Thymus (tissue), 11 donors: ENCODE data around the gene SMNDC1. TPM values are rescaled to one million over a fixed set of nuclear protein-coding genes. Genes with fewer than 3 reads are reported as not detected.

Experiments
- DNase-seq, 9 donors: peaks; one replicate each; pipeline ENCODE4 v3.0.0-alpha.2; 2013; ENCODE audit warnings: low spot score in 9 of 9, low read depth in 6 of 9, missing footprints in 1 of 9
- H3K27ac ChIP-seq, 2 donors: one replicate each; pipeline ENCODE4 v1.5.1; 2013; ENCODE audit warnings: control low read depth in 1 of 2, low read depth in 1 of 2, low read length in 1 of 2, mild to moderate bottlenecking in 1 of 2, moderate library complexity in 1 of 2
- H3K27me3 ChIP-seq, 2 donors: one replicate each; pipeline ENCODE4 v1.5.1; 2013; ENCODE audit warnings: low read length in 1 of 2; ENCODE audit not compliant: control insufficient read depth in 2 of 2, insufficient read depth in 1 of 2
- H3K36me3 ChIP-seq, 2 donors: one replicate each; pipeline ENCODE4 v1.5.1; 2013; ENCODE audit warnings: low read length in 1 of 2, mild to moderate bottlenecking in 1 of 2, moderate library complexity in 1 of 2; ENCODE audit not compliant: control insufficient read depth in 2 of 2, insufficient read depth in 2 of 2
- H3K4me1 ChIP-seq, 2 donors: one replicate each; pipeline ENCODE4 v1.5.1; 2013; ENCODE audit warnings: low read length in 2 of 2; ENCODE audit not compliant: control insufficient read depth in 2 of 2, insufficient read depth in 2 of 2
- H3K4me3 ChIP-seq, 2 donors: one replicate each; pipeline ENCODE4 v1.5.1; 2013; ENCODE audit warnings: low read length in 2 of 2, control low read depth in 1 of 2, mild to moderate bottlenecking in 1 of 2
- H3K9me3 ChIP-seq, 2 donors: one replicate each; pipeline ENCODE4 v1.5.1; 2013; ENCODE audit warnings: low read length in 1 of 2, mild to moderate bottlenecking in 1 of 2; ENCODE audit not compliant: control insufficient read depth in 2 of 2, insufficient read depth in 1 of 2
- WGBS: extraction: QIAGEN DNeasy Blood & Tissue Kit; methylation state at CpG from one replicate; pipeline ENCODE4 v1.1.7; 2013; 5-methylcytosine and 5-hydroxymethylcytosine counted together
- polyA plus RNA-seq: library from polyadenylated mRNA; stranded (reverse); fragments of 200-250 nt; gene quantifications from one replicate; pipeline ENCODE4 v1.2.3, GENCODE V29; 2013
- total RNA-seq: library from RNA; stranded (reverse); fragments of 120-200 nt; gene quantifications from one replicate; pipeline ENCODE4 v1.2.4, GENCODE V29; 2013
- donor health status: healthy.

Gene SMNDC1
- total and polyA plus RNA-seq, 2 donors, result 8.1 to 23.7 TPM

DNA sequence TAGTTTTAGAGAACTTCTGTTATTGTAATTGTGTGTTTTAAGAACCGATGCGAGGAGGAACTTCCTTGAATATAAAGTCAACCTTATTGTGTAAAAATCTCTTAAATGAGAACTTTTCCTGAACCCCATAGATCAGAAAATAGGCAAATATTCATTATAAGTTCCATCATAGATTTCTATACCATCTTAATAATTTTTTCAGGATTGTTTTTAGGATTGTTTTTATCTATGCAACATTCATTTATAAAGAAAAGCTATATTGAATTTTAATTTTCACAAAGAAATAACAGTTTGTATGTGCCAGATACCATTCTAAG lies 1.7 kb upstream of the SMNDC1 start:
- 4% methylated on average over 2 of the region's 2 CpGs for WGBS
- H3K27ac ChIP-seq, result peak overlapping the region in 1 of 2 donors; percentile 93

DNA sequence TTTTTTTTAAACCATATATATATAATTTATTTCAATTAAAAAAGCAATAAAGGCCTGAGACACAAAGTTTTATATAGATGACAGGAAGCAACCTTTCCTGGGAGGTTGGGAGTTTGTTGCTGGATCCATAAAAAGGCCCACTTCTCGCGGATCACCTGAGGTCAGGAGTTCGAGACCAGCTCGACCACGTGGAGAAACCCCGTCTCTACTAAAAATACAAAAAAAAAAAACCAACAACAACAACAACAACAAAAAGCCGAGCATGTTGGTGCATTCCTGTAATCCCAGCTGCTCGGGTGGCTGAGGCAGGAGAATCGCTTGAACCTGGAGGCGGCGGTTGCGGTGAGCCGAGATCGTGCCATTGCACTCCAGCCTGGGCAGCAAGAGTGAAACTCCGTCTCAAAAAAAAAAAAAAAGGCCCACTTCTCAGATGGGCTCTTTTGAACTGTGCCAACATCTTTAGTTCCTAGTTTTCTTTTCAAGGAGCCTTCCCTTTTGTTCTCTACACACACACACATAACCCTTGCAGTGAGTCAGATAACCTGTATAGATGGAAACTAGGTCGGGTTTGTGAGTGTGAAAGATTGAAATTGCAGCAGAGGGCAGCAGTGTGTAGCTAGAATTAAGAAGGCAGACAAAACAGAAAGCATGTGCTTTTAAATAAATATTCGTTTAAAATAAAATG lies 1.2 kb upstream of the SMNDC1 start:
- peak overlapping the region in 1 of 2 donors; percentile 93 for H3K27ac ChIP-seq
- H3K27me3 ChIP-seq, result no peaks in the 10 kb centered on the region
- peak in 8 of 9 donors; percentile 63 to 91 (median 76) for DNase-seq
- WGBS, result 75% methylated on average over 17 of the region's 17 CpGs
- H3K36me3 ChIP-seq, result peaks cover 7 to 21% of the 10 kb centered on the region in 2 donors
- no peak overlapping the region for H3K4me3 ChIP-seq
- peaks cover 0 to 1% of the 10 kb centered on the region in 2 donors for H3K9me3 ChIP-seq
- H3K4me1 ChIP-seq, result peaks cover 5 to 9% of the 10 kb centered on the region in 2 donors

More for the DNA sequence above, 1.7 kb upstream of the SMNDC1 start:
- Histone ChIP-seq H3K4me3 (no peak overlapping the region), H3K36me3 (peaks cover 7 to 16% of the 10 kb centered on the region in 2 donors), H3K4me1 (peaks cover 5 to 12% of the 10 kb centered on the region in 2 donors), H3K27me3 (no peaks in the 10 kb centered on the region), H3K9me3 (peaks cover 0 to 1% of the 10 kb centered on the region in 2 donors)
- no peak for DNase-seq

DNA sequence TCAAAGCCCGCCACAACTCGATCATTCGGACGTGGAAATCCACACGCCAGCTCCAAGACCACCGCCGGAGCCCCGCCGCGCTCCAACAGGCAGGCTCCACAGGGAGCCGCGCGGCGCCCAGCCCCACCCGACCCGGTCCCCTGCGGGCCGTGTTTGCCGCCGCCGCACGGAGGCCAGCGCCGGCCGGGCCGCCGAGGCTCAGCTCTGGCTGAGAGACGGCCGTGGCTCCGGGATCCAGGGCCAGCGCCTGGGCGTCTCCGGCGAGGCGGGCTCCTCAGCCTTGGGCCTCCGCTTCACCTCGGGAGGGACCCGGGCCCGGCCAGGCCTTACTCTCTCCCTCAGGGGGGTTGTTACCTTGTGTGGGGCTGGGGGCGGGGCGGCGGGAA lies 333 bp downstream of the SMNDC1 start:
- H3K27me3 ChIP-seq, result no peaks in the 10 kb centered on the region
- peaks cover 11 to 34% of the 10 kb centered on the region in 2 donors for H3K36me3 ChIP-seq
- H3K4me1 ChIP-seq, result peaks cover 5 to 9% of the 10 kb centered on the region in 2 donors
- peaks cover 0 to 1% of the 10 kb centered on the region in 2 donors for H3K9me3 ChIP-seq
- under 1% methylated on average over 42 of the region's 42 CpGs for WGBS
- H3K27ac ChIP-seq, result peak overlapping the region; percentile 87 to 93
- no peak for DNase-seq
- H3K4me3 ChIP-seq, result peak overlapping the region; percentile 76 to 89

DNA sequence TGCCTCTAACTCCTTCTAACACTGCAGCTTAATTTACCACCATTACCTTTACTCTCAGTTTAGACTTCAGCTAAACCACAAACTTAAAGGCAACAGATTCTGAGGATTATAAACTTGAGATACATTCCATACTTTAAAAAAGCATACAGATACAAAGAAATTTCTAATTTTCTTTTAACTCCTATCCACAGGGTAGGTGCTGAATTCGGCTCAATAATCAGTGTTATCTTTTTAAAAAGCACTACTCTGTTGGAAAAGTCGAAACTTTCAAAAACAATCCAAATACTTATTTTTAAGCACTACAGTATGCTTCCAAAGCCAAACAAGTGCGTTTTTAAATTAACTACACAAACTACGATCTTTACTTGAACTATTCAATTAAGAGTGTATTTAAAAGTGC lies 1.0 kb downstream of the SMNDC1 start:
- H3K27me3 ChIP-seq, result no peaks in the 10 kb centered on the region
- H3K27ac ChIP-seq, result no peak overlapping the region
- H3K4me3 ChIP-seq, result peak overlapping the region; percentile 76 to 89
- peaks cover 5 to 9% of the 10 kb centered on the region in 2 donors for H3K4me1 ChIP-seq
- H3K9me3 ChIP-seq, result peaks cover 0 to 1% of the 10 kb centered on the region in 2 donors
- peaks cover 11 to 41% of the 10 kb centered on the region in 2 donors for H3K36me3 ChIP-seq
- WGBS, result 20% methylated on average over 4 of the region's 4 CpGs
- peak in 1 of 9 donors; percentile 22 for DNase-seq

DNA sequence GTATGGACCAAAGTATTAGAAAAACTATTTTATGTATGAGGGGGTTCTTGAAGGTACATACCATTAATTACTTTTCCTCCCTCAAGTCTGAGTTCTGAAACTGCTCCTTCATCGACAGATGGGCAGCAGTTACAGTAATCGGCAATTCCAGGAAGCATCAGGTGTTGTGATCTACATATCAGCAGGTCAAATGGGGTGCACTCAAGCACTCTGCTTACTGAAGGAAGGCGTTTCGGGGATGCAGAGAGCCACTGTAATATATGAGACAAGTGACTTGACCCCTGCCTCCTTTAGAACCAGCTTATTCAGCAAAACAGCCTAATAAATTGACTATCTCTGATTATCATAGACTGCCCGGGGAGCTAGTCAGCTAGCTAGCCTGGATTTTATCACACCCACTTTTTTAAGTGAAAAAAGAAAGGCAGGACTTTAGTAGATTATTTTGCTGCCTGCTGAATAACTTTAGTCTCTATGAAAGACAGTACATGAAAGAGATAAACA lies 4.2 kb downstream of the SMNDC1 start:
- DNase-seq, result no peak
- Histone ChIP-seq H3K27me3 (no peaks in the 10 kb centered on the region), H3K36me3 (peaks cover 30 to 68% of the 10 kb centered on the region in 2 donors), H3K4me1 (peaks cover 3 to 5% of the 10 kb centered on the region in 2 donors), H3K4me3 (no peak overlapping the region), H3K27ac (no peak overlapping the region), H3K9me3 (peaks cover 0 to 1% of the 10 kb centered on the region in 2 donors)
- WGBS, result 87% methylated on average over 5 of the region's 5 CpGs

DNA sequence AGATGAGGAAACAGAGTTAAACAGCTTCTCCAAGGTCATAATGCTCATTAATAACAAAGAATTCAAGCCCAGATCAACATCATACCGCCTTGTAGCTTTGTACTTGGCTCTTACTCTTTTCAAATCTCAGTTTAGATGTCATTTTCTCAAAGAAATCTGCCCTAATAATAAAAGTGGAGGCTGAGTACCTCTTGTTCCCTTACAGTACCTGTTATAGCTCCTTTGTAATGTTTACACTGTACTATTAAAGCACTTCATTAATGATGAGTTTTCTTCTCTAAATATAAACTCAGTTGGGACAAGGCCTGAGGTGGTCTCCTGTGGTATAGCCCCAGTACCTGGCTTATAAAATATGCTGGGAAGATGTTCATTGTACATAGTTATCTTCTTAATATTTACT lies 7.8 kb downstream of the SMNDC1 start:
- no peak overlapping the region for H3K4me3 ChIP-seq
- H3K9me3 ChIP-seq, result no peaks in the 10 kb centered on the region
- peaks cover 32 to 87% of the 10 kb centered on the region in 2 donors for H3K36me3 ChIP-seq
- DNase-seq, result no peak
- WGBS, result 97% methylated on average over 1 of the region's 1 CpG
- H3K27me3 ChIP-seq, result no peaks in the 10 kb centered on the region
- H3K27ac ChIP-seq, result no peak overlapping the region
- no peaks in the 10 kb centered on the region for H3K4me1 ChIP-seq

DNA sequence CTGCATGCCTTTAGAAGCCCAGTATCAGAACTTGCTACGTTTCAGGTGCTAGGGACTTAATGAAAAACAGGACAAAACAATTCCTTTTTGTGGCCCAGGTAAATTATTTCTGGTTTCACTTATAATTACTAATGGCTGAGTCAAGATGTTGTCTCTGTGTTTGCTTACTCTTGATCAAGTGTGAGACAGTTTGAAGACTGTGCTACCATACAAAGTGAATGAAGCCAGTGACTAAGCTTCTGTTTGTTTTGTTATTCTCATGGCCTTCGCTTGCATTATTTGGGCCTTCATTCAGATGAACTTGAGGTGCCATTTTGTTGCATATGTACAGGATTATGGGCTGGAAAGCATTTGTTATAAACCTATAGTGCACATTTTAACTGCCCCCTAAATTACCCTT lies 17.9 kb downstream of the SMNDC1 start:
- H3K9me3 ChIP-seq, result no peaks in the 10 kb centered on the region
- 98% methylated on average over 2 of the region's 2 CpGs for WGBS
- H3K36me3 ChIP-seq, result peaks cover 11 to 58% of the 10 kb centered on the region in 2 donors

DNA sequence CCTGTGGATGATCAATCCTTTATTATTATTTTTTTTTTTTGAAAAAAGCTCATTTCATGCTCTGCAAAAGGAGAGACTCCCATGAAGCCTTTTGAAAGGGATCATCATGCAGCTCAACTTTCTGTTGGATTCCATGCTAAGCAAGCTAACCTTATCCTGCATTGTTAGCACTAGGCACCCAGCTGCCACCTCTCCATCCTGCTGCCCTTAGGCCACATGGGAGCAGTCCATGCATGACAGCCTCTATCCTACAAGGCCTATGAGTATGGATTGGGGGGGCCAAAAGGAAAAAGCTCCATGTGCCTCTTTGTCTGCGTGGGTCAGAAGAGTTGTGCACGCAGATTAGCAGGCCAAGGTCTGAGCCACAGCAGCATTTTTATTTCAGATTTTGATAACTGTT lies 19.2 kb downstream of the SMNDC1 start:
- H3K36me3 ChIP-seq, result peaks cover 11 to 49% of the 10 kb centered on the region in 2 donors

More for the DNA sequence above, 17.9 kb downstream of the SMNDC1 start:
- no peak overlapping the region for H3K4me3 ChIP-seq
- no peak overlapping the region for H3K27ac ChIP-seq
- H3K27me3 ChIP-seq, result no peaks in the 10 kb centered on the region
- no peaks in the 10 kb centered on the region for H3K4me1 ChIP-seq
- DNase-seq, result no peak

DNA sequence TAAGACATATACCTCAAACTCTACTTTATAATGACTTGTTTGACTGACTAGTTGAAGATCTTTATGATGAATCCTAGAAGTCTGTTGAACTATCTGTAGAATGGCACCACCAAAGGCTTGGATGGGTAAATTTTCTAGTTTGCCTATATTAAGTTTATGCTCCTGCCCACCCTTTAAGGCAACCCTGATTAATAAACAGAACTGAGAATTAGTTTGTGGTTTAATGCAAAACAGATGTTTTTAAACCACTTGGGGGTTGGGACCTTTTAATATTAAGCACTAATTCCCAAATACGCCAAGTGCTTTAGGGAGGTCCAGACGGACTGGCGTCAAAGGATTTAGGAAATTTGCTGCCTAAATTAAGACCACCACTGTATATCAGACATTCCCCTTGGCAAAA lies 20.5 kb downstream of the SMNDC1 start:
- WGBS, result 100% methylated on average over 3 of the region's 3 CpGs
- H3K27ac ChIP-seq, result no peak overlapping the region
- H3K9me3 ChIP-seq, result no peaks in the 10 kb centered on the region
- no peaks in the 10 kb centered on the region for H3K4me1 ChIP-seq
- DNase-seq, result no peak
- H3K4me3 ChIP-seq, result no peak overlapping the region
- H3K36me3 ChIP-seq, result peaks cover 7 to 41% of the 10 kb centered on the region in 2 donors
- H3K27me3 ChIP-seq, result no peaks in the 10 kb centered on the region

More for the DNA sequence above, 19.2 kb downstream of the SMNDC1 start:
- H3K27ac ChIP-seq, result no peak overlapping the region
- H3K4me3 ChIP-seq, result no peak overlapping the region
- H3K27me3 ChIP-seq, result no peaks in the 10 kb centered on the region
- WGBS, result over 99% methylated on average over 2 of the region's 2 CpGs
- H3K9me3 ChIP-seq, result no peaks in the 10 kb centered on the region
- DNase-seq, result no peak
- no peaks in the 10 kb centered on the region for H3K4me1 ChIP-seq
